Measurements from ENCODE around the gene BLOC1S1. TPM values are rescaled to one million over a fixed set of nuclear protein-coding genes. Genes with fewer than 3 reads are reported as not detected.
A peak's percentile ranks its signal among the peaks of the same experiment; 100 is the strongest.

BLOC1S1 gene
- polyA plus RNA-seq, 2 of the 4 experiments (the other 2 are of a cell fraction), result 112 to 138 TPM

GRCh38 chr12:55716582-55716957, 724 bp downstream of the BLOC1S1 start (continued):
- no peak for TF ChIP-seq NPAS2 (CRISPR knock-in tag; IDR thresholded peaks at IDR 0.05; ENCODE audit: borderline replicate concordance)
- TF ChIP-seq CEBPB (IDR thresholded peaks at IDR 0.05), result no peak
- TF ChIP-seq HDAC2 (IDR thresholded peaks at IDR 0.05), result no peak

GRCh38 chr12:55717011-55718007, 1.5 kb downstream of the BLOC1S1 start:
- POLR2A ChIA-PET, result interaction anchor here (1.0 kb wide), 1 partner anchor 12 kb away, joined by 3 read pairs; the partner anchor contains the start of gene CD63
- Histone ChIP-seq H3K4me2 (peak overlapping the region; percentile 93), H3K4me1 (peaks cover 54% of the 10 kb centered on the region), H3K27ac (peak overlapping the region; percentile 96 to 97), H3K4me3 (peak overlapping the region; percentile 86), H3K9me3 (no peaks in the 10 kb centered on the region)
- ATAC-seq (no peak), DNase-seq (ENCODE audit: low read depth in 1 of 2, low spot score in 1 of 2) (no peak), FAIRE-seq (no peak)
- 55% methylated on average over 8 of the region's 8 CpGs for WGBS (ENCODE audit: missing lambda C conversion rate)
- CTCF ChIA-PET, result interaction anchor here (0.7 to 12.3 kb wide), 8 partner anchors 8 to 209 kb away, joined by 3 to 139 read pairs (median 14); partner anchors contain the start of genes GDF11 and ITGA7
- TF ChIP-seq RNF2 (IDR thresholded peaks at IDR 0.05; ENCODE audit: borderline replicate concordance, low read depth), result no peak
- no peak for TF ChIP-seq TFCP2L1 (CRISPR knock-in tag; IDR thresholded peaks at IDR 0.05)
- TF ChIP-seq EP300 (IDR thresholded peaks at IDR 0.05), result no peak
- TF ChIP-seq ZSCAN20 (CRISPR knock-in tag; IDR thresholded peaks at IDR 0.05), result no peak
- TF ChIP-seq FOXS1 (CRISPR knock-in tag; IDR thresholded peaks at IDR 0.05), result no peak
- TF ChIP-seq, protein P1, sequence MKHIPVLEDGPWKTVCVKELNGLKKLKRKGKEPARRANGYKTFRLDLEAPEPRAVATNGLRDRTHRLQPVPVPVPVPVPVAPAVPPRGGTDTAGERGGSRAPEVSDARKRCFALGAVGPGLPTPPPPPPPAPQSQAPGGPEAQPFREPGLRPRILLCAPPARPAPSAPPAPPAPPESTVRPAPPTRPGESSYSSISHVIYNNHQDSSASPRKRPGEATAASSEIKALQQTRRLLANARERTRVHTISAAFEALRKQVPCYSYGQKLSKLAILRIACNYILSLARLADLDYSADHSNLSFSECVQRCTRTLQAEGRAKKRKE (CRISPR knock-in tag; IDR thresholded peaks at IDR 0.05; ENCODE audit: low read depth), result no peak
- no peak for TF ChIP-seq CBX8 (IDR thresholded peaks at IDR 0.05)
- no peak for TF ChIP-seq NR3C1 (IDR thresholded peaks at IDR 0.05)
- TF ChIP-seq CHD2 (IDR thresholded peaks at IDR 0.05; ENCODE audit: low read length, partially characterized antibody), result no peak
- TF ChIP-seq SMC3 (IDR thresholded peaks at IDR 0.05), result no peak
- no peak for TF ChIP-seq HEYL (CRISPR knock-in tag; IDR thresholded peaks at IDR 0.05)
- TF ChIP-seq FOSB (CRISPR knock-in tag; IDR thresholded peaks at IDR 0.05), result no peak
- TF ChIP-seq FOSL2 (IDR thresholded peaks at IDR 0.05), result no peak
- TF ChIP-seq FOSL2 (CRISPR knock-in tag; IDR thresholded peaks at IDR 0.05), result no peak
- no peak for TF ChIP-seq REST (IDR thresholded peaks at IDR 0.05)
- no peak for TF ChIP-seq CBX2 (IDR thresholded peaks at IDR 0.05; ENCODE audit: borderline replicate concordance, low read depth)

GRCh38 chr12:55718015-55718414, 2.2 kb downstream of the BLOC1S1 start:
- ATAC-seq (no peak), DNase-seq (ENCODE audit: low read depth in 1 of 2, low spot score in 1 of 2) (no peak), FAIRE-seq (no peak)
- ChIA-PET CTCF (interaction anchor here (3.9 to 12.3 kb wide), 4 partner anchors 12 to 61 kb away, joined by 20 to 139 read pairs (median 51); partner anchors contain the start of genes GDF11 and ITGA7), POLR2A (interaction anchor here (0.9 to 1.0 kb wide), 2 partner anchors 11 to 37 kb away, joined by 3 read pairs; partner anchors contain the start of gene CD63)
- 85% methylated on average over 4 of the region's 4 CpGs for WGBS (ENCODE audit: missing lambda C conversion rate)
- no peak for TF ChIP-seq RAD21 (conservative IDR thresholded peaks at IDR 0.05 in 1 of 2, IDR thresholded peaks at IDR 0.05 in 1 of 2)
- no peak for TF ChIP-seq JUN (IDR thresholded peaks at IDR 0.05)
- no peak for TF ChIP-seq HEYL (CRISPR knock-in tag; IDR thresholded peaks at IDR 0.05)
- TF ChIP-seq KDM5A (IDR thresholded peaks at IDR 0.05), result no peak
- TF ChIP-seq CBX8 (IDR thresholded peaks at IDR 0.05), result no peak
- TF ChIP-seq CHD4 (IDR thresholded peaks at IDR 0.05; ENCODE audit: borderline replicate concordance), result no peak
- TF ChIP-seq TFCP2L1 (CRISPR knock-in tag; IDR thresholded peaks at IDR 0.05), result no peak
- TF ChIP-seq TP53 (CRISPR knock-in tag; IDR thresholded peaks at IDR 0.05), result no peak
- TF ChIP-seq POLR2AphosphoS2 (conservative IDR thresholded peaks at IDR 0.05; ENCODE audit: low read length), result no peak
- no peak for TF ChIP-seq ZSCAN20 (CRISPR knock-in tag; IDR thresholded peaks at IDR 0.05)
- no peak for TF ChIP-seq POLR2A (IDR thresholded peaks at IDR 0.05; ENCODE audit: low read length)
- TF ChIP-seq CTCF (IDR thresholded peaks at IDR 0.05), result no peak
- no peak for TF ChIP-seq KDM1A (IDR thresholded peaks at IDR 0.05; ENCODE audit: low read depth)
- no peak for TF ChIP-seq HOXA7 (CRISPR knock-in tag; IDR thresholded peaks at IDR 0.05)
- peak overlapping the region; percentile 93; the same call in 2 of the 3 replicates for H3K4me2 ChIP-seq
- no peak overlapping the region for H3K4me3 ChIP-seq
- H3K27ac ChIP-seq, result no peak overlapping the region
- no peaks in the 10 kb centered on the region for H3K9me3 ChIP-seq
- peaks cover 54% of the 10 kb centered on the region for H3K4me1 ChIP-seq

All from A549 (cell line).